SK-N-MC (cell line): Measurements from ENCODE around the gene SHB.

Experiments used
- DNase-seq: peaks from one replicate; pipeline ENCODE4 v3.0.0-alpha.2; 2011; ENCODE audit warnings: low read depth, low spot score
- H3K27ac ChIP-seq: fragments of 200-600 bp; sonication (generic); 2 replicates; pipeline ENCODE4 v1.5.1; 2016; ENCODE audit warnings: mixed run types
- H3K36me3 ChIP-seq: fragments of 200-600 bp; sonication (generic); 2 replicates; pipeline ENCODE4 v1.6.1; 2017; ENCODE audit warnings: antibody characterized with exemption, low read length, mixed read lengths; ENCODE audit not compliant: insufficient read depth
- H3K4me3 ChIP-seq: fragments of 200-600 bp; sonication (generic); 2 replicates; pipeline ENCODE4 v1.5.1; 2016
- H3K9ac ChIP-seq: fragments of 200-600 bp; sonication (generic); 2 replicates; pipeline ENCODE4 v1.8.0; 2017; ENCODE audit warnings: mixed run types, mixed read lengths; ENCODE audit not compliant: insufficient read length
- H3K9me3 ChIP-seq: fragments of 200-600 bp; sonication (generic); 2 replicates; pipeline ENCODE4 v1.6.1; 2017; ENCODE audit warnings: low read depth, mild to moderate bottlenecking, antibody characterized with exemption, low read length, moderate library complexity, mixed read lengths
- EZH2 ChIP-seq: fragments of 200-600 bp; sonication (generic); IDR thresholded peaks from one replicate; pipeline ENCODE4 v1.6.1; 2017; ENCODE audit warnings: antibody characterized with exemption
- FOXP2 ChIP-seq: optimal IDR thresholded peaks from 2 replicates; pipeline ENCODE3; 2011; ENCODE audit warnings: mild to moderate bottlenecking, moderate library complexity; ENCODE audit not compliant: insufficient read depth; ENCODE audit errors: extremely low read length, control extremely low read depth
- POLR2AphosphoS5 ChIP-seq: IDR thresholded peaks from 2 replicates; pipeline ENCODE4 v1.6.1; 2012; ENCODE audit warnings: mild to moderate bottlenecking, low read depth, low read length, borderline replicate concordance

The SHB gene

DNA sequence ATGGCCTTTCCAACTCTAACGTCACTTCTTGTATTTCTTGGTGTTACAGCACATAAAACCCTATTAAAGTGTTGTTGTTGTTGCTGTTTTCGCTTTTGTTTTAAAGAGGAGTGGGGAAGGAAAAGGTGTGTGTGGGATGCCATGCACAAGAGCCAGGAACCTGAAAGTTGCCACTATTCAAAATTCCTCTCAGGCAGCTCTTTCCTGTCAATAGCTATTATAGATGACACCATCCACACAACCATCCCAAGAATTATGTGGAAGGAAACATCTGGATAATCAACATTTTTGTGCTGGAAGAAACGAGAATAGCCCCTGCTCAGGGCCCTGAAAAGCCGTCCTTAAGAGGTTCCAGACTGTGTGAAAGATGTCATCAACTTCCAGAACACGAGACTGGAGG lies 79.3 kb downstream of the SHB start:
- Histone ChIP-seq H3K36me3 (0 out of 2 replicates have a peak, but pooled peaks cover 4% of the 10 kb centered on the region), H3K27ac (peak overlapping the region; percentile 98), H3K4me3 (no peak overlapping the region), H3K9ac (no peak overlapping the region), H3K9me3 (no peaks in the 10 kb centered on the region)
- TF ChIP-seq FOXP2 (no peak), POLR2AphosphoS5 (no peak), EZH2 (no peak)
- no peak for DNase-seq

DNA sequence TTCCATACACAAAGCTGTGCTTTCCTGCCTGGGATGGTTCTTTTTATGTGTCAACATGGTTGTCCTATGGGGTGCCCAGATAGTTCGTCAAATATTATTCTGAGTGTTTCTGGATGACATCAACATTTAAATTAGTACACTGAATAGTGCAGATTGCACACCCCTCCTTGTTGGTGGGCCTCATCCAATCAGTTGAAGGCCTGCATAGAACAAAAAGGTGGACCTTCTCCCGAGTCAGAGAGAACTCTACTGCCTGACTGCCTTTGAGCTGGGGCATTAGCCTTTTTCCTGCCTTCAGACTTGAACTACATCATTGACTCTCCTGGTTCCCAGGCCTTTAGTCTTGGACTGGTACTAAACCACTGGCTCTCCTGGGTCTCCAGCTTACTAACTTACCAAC lies 80.4 kb downstream of the SHB start:
- no peak for DNase-seq
- 0 out of 2 replicates have a peak, but pooled peaks cover 4% of the 10 kb centered on the region for H3K36me3 ChIP-seq
- no peak overlapping the region for H3K9ac ChIP-seq
- TF ChIP-seq EZH2 (no peak), POLR2AphosphoS5 (no peak), FOXP2 (no peak)
- H3K4me3 ChIP-seq = no peak overlapping the region
- H3K27ac ChIP-seq = peak overlapping the region; percentile 98
- H3K9me3 ChIP-seq = no peaks in the 10 kb centered on the region

DNA sequence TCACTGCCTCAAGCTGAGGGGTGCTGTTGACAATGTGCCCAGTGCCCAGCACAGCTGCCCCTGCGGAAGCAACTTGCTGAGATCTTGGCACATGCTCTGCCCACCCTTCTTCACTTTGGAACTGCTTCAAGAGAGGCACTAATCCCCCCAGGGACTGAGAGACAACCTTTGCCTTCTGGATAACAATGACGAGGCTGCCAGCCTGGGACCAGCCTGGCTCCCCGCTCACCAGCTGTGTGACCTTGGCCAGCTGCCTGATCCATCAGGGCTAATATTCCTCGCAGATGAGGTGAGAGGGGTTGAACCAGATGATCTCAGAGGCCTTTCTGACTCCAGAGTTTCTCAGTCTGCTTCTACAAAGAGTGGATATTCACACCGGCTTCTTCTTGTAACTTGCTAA lies 81.0 kb downstream of the SHB start:
- Histone ChIP-seq H3K27ac (peak overlapping the region; percentile 98), H3K36me3 (0 out of 2 replicates have a peak, but pooled peaks cover 4% of the 10 kb centered on the region), H3K4me3 (no peak overlapping the region), H3K9ac (no peak overlapping the region), H3K9me3 (no peaks in the 10 kb centered on the region)
- TF ChIP-seq EZH2 = no peak
- no peak for TF ChIP-seq FOXP2
- TF ChIP-seq POLR2AphosphoS5 = no peak
- no peak for DNase-seq

DNA sequence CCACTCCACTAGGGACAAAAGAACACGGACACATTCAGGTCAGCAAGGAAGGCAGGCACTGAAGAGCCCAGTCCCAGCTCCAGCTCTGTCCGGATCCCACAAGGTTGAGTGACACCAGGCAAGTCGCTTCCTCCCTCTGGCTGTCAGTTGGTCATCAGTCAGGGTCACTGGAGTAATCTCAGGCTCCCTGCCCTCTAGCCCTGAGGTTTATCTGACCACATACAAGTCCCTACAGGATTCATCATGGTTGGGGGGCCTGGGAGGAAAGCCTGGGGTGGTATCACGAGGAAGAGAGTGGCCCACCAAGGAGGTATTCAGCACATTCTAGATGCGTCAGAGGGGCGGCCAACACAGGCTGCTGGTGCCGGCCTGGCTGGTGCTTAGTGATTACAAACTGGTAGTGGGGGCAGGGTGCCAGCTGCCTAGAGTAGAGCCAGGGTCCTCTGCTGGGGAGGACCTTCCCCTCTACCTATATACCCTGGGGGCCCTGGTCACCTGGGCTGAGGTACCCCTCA lies 81.5 kb downstream of the SHB start:
- Histone ChIP-seq H3K9ac (no peak overlapping the region), H3K27ac (peak overlapping the region; percentile 98), H3K9me3 (no peaks in the 10 kb centered on the region), H3K4me3 (no peak overlapping the region), H3K36me3 (0 out of 2 replicates have a peak, but pooled peaks cover 4% of the 10 kb centered on the region)
- TF ChIP-seq EZH2 (no peak), FOXP2 (no peak), POLR2AphosphoS5 (no peak)
- DNase-seq = no peak

DNA sequence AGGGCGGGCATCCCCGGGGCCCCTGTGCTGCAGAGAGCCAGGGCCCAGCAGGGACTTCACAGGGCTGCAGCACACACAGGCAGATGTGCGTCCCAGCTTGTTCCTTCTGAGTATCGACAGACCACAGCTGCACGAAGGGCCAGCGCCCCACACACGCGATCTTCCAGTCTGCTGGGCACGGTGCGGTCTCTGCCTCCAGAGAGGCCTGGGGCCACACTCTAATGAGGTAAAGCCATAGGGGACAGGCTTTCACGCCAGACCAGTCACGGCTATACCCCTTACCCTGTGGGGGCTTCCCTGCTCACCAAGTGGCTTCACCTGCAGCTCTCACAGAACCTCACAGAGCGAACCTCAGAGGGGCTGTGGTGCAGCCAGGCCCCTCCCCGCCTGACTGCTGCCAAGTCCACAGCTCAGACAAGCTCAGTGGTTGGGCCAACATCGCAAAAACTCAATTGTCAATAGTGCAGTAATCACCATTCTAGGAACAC lies 82.2 kb downstream of the SHB start:
- Histone ChIP-seq H3K27ac (peak overlapping the region; percentile 98), H3K36me3 (0 out of 2 replicates have a peak, but pooled peaks cover 4% of the 10 kb centered on the region), H3K9ac (no peak overlapping the region), H3K9me3 (no peaks in the 10 kb centered on the region), H3K4me3 (no peak overlapping the region)
- no peak for DNase-seq
- TF ChIP-seq FOXP2 = no peak
- no peak for TF ChIP-seq POLR2AphosphoS5
- TF ChIP-seq EZH2 = no peak

DNA sequence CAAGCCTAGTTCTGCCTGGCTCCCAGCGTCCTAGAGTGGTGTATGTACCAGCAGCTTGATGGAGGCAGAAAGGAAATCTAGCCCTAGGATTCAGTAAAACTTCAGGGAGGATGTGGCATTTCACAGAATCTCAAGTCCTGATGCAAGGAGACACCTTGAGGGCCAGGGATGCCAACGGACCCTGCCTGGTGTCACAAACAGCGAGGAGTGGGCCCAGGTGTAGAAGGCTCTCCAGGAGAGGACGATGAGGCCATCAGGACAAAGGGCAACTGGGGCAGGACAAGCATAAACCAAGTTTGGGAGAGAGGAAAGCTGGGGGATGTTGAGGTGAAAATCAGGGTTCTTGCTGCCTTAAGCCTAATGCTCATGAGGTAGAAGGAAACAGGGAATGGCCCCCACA lies 83.0 kb downstream of the SHB start:
- Histone ChIP-seq H3K27ac (peak overlapping the region; percentile 98), H3K4me3 (peak overlapping the region; percentile 71), H3K36me3 (0 out of 2 replicates have a peak, but pooled peaks cover 1% of the 10 kb centered on the region), H3K9ac (peak overlapping the region; percentile 76), H3K9me3 (no peaks in the 10 kb centered on the region)
- no peak for DNase-seq
- TF ChIP-seq EZH2 (no peak), POLR2AphosphoS5 (no peak), FOXP2 (no peak)

DNA sequence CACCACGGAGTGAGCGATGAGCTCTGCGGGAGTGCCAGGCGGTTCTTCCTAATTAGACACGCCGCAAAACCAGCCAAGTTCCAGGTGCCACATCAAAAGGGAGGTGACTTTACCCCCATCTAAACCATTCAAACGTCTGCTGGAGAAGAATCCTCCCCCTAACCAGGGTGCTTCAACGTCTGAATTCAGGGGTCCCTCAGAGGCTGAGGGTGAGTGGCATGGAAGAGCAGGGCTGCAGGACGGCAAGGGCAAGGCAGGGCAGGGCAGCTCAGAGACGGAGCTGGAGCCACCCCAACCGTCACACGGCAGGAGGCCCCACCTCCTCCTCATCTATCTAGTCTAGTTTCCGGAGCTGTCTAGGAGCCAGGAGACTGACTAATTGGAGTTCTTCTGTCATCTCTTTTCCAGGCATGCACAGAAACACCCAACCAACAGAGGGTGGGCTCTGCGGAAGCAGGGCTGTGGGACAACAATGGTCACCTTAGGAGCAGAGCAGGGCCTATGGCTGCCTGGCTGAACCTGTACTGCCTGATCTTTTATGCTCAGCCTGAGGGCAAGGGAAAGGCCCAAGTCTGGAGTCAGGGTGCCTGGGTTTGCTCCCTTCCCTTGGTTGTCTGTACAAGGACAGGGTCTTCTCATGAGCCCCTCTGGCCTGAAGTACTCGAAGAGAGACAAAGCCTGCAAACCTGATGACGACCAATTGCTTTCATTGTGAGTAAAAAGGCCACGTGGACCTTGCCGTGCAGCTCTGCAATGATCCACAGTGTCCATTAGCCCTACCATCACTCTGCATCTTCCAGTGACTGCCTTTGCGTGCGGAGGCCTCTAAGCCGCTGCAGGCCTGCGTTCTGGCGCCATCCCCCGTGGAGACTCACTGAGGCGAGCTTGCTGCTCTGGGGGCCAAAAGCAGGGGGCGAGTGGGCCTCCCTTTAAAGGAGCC lies 84.1 kb downstream of the SHB start:
- H3K36me3 ChIP-seq = no peaks in the 10 kb centered on the region
- no peaks in the 10 kb centered on the region for H3K9me3 ChIP-seq
- peak overlapping the region; percentile 98 for H3K27ac ChIP-seq
- peak overlapping the region; percentile 76 for H3K9ac ChIP-seq
- peak; percentile 88 for DNase-seq
- no peak for TF ChIP-seq EZH2
- peak; percentile 38 for TF ChIP-seq POLR2AphosphoS5
- peak overlapping the region; percentile 71 for H3K4me3 ChIP-seq

DNA sequence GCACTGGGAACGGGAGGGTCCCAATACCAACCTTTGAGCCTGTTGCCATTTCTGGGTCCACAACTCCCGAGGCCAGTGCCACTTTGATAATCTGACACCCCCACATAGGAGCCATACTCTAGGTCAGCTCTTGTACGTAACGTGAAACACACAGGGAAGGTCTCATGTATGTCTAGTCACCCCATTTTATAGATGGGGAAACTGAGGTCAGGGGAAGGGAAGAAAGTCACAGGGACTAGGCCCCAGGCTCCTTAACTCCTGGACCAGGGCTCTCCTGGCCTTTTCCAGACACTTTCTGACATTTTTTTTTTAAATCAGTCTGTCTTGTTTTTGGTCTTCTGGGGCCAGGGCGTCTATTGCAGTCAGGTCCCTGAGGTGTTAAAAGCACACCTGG lies 84.8 kb downstream of the SHB start:
- no peaks in the 10 kb centered on the region for H3K9me3 ChIP-seq
- DNase-seq = no peak
- peak overlapping the region; percentile 71 for H3K4me3 ChIP-seq
- H3K36me3 ChIP-seq = no peaks in the 10 kb centered on the region
- no peak for TF ChIP-seq FOXP2
- TF ChIP-seq EZH2 = no peak
- no peak for TF ChIP-seq POLR2AphosphoS5
- no peak overlapping the region for H3K9ac ChIP-seq
- peak overlapping the region; percentile 98 for H3K27ac ChIP-seq
